ENCODE data around the gene CAPZB. TPM values are rescaled to one million over a fixed set of nuclear protein-coding genes. Genes with fewer than 3 reads are reported as not detected.

Gene CAPZB
- total RNA-seq, 2 donors from 2014 or later = 336 to 373 TPM

DNA sequence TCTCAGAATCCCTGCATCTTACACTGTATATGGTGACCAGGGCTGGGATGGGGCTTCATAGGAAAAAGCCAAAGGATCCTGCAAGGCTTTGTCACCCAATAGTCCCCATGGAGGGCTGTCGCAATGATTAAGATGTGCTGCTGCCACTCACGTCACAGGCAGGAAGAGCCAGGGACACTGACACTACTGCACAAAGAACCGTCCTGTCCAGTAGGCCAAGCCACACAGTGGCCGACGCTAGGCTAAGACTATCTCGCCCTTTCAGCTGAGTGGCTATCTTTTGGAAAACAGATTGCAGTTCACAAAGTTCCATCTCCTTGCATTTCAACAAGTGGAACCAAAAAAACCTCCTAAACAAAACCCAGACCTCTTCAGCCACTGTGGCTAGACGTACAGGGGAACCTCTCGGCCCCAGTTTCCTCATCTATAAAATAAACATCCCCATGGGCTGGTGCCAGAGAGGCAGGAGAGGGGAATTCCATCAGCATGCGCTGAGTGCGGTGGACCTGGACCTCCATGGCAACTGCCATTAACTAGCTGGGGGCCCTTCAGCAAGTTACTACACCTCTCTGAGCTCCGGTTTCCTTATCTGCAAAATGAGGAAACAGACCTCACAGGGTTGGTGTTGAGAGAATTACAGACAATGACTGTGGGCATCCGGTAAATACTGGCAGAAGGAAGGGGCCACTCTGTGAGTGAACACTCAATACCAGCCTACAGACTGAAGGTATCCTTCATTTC is 8.7 kb downstream of the CAPZB start:
- Mint-ChIP-seq H3K27me3 (ENCODE audit: low read depth) (no peaks in the 10 kb centered on the region), H3K9me3 (no peaks in the 10 kb centered on the region), H3K4me3 (peak overlapping the region; percentile 82 to 85), H3K27ac (peak overlapping the region; percentile 99), H3K36me3 (ENCODE audit: insufficient read depth in 2 of 2) (no peaks in the 10 kb centered on the region), H3K4me1 (ENCODE audit: low read depth) (peaks cover 90% of the 10 kb centered on the region)
- ATAC-seq (replicated peaks in 1 of 2) (peak; percentile 75 to 82), DNase-seq (peak; percentile 29 to 41)

DNA sequence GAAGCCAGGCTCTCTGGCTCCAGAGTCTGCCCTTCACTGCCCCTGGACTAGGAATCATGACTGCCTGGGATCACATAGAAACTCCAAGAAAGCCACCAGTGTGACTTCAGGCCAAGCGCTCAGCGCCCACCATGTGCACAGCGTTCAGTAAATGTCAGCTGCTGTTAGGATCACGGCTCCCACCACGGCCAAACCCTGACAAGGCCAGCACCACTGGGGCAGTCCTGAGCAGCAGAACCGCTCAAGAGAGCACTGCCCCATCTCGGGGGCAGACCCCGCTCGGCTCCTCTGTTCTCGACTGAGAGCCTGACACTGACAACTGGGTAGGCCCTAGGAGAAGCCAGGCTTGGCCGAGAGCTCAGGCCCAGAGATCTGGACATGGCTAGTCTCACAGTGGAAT is 10.0 kb downstream of the CAPZB start:
- ATAC-seq (replicated peaks in 1 of 2) = no peak
- DNase-seq = no peak
- H3K4me3 Mint-ChIP-seq = no peak overlapping the region
- H3K27me3 Mint-ChIP-seq (ENCODE audit: low read depth) = no peaks in the 10 kb centered on the region
- H3K4me1 Mint-ChIP-seq (ENCODE audit: low read depth) = peaks cover 90% of the 10 kb centered on the region
- peak overlapping the region; percentile 99 for H3K27ac Mint-ChIP-seq
- H3K9me3 Mint-ChIP-seq = no peaks in the 10 kb centered on the region
- peaks cover 0 to 2% of the 10 kb centered on the region in 2 donors for H3K36me3 Mint-ChIP-seq (ENCODE audit: insufficient read depth in 2 of 2)

DNA sequence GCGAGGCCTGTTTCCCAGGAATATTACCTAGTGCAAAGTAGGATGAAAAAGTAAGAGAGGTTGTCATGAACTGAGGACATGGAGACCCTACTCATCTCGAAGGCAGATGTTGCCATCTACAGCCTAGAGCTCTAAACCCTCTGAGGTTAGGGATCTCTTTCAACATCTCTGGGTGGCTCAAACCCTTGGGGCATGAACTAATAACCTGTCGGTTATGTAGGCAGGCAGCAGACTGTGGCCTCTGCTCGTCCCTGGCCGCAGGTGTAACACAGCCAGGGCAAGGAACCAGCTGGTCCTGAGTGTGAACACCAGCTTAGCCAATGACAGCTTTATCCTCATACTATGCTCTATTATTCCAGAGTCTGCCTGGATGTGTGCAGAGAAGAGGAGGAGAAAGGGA is 13.2 kb downstream of the CAPZB start:
- H3K4me3 Mint-ChIP-seq = peak overlapping the region in 1 of 2 donors; percentile 33
- peaks cover 0 to 5% of the 10 kb centered on the region in 2 donors for H3K36me3 Mint-ChIP-seq (ENCODE audit: insufficient read depth in 2 of 2)
- H3K27me3 Mint-ChIP-seq (ENCODE audit: low read depth) = no peaks in the 10 kb centered on the region
- no peak for ATAC-seq (replicated peaks in 1 of 2)
- DNase-seq = no peak
- H3K9me3 Mint-ChIP-seq = no peaks in the 10 kb centered on the region
- peaks cover 90% of the 10 kb centered on the region for H3K4me1 Mint-ChIP-seq (ENCODE audit: low read depth)
- peak overlapping the region; percentile 45 for H3K27ac Mint-ChIP-seq

DNA sequence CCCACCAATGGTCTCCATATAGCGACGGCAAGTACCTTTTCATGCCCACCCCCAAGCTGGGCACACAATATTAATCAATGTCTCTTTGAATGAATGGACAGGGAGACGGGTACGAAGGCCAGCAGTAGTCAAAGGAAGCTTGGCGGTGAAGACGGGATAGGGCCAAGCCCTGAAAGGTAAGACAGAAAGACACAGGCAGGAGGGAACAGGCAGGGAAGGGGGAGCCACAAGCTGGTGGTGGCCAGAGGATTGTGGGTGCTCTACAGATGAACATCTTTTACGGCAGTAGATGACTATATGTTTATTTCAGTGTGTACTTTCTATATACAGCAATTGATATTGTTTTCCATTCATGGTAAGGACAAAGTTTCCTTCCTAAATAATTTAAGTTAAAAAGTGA is 16.3 kb downstream of the CAPZB start:
- peak overlapping the region; percentile 80 for H3K4me3 Mint-ChIP-seq
- peaks cover 90% of the 10 kb centered on the region for H3K4me1 Mint-ChIP-seq (ENCODE audit: low read depth)
- H3K27ac Mint-ChIP-seq = peak overlapping the region; percentile 93
- H3K9me3 Mint-ChIP-seq = peaks cover 0 to 2% of the 10 kb centered on the region in 2 donors
- no peaks in the 10 kb centered on the region for H3K27me3 Mint-ChIP-seq (ENCODE audit: low read depth)
- DNase-seq (no peak), ATAC-seq (replicated peaks in 1 of 2) (peak; percentile 42 to 58)
- peaks cover 0 to 13% of the 10 kb centered on the region in 2 donors for H3K36me3 Mint-ChIP-seq (ENCODE audit: insufficient read depth in 2 of 2)

DNA sequence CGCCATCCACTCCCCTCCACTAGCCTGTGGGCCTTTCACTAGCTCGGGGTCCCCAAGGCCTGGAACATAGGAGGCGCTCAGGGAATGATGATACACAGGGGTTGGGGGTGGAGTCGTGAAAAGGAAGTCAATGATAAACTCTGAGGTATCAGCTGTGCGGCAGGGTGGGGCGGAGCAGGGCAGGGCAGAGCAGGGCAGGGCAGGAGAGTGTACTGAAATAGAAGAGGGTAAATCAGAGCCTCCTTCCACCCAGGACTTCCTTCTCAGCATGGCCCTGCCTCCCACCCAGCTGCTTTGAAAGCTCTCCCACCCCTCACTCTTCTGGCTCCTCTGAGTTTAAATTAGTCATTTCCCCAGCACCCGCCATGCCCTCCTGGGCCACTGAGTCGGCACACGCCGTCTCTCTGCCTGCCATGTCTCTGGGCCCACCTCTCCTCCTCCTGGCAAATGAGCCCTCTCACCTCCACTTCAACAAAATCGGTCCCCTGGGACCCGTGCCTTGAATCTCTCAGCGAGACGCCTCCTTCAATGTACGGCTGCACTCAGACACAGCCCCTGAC is 16.9 kb downstream of the CAPZB start:
- H3K27ac Mint-ChIP-seq = peak overlapping the region; percentile 93
- peaks cover 0 to 17% of the 10 kb centered on the region in 2 donors for H3K36me3 Mint-ChIP-seq (ENCODE audit: insufficient read depth in 2 of 2)
- DNase-seq (peak; percentile 57 to 68), ATAC-seq (replicated peaks in 1 of 2) (peak; percentile 72 to 83)
- H3K9me3 Mint-ChIP-seq = peaks cover 0 to 2% of the 10 kb centered on the region in 2 donors
- peaks cover 95% of the 10 kb centered on the region for H3K4me1 Mint-ChIP-seq (ENCODE audit: low read depth)
- no peaks in the 10 kb centered on the region for H3K27me3 Mint-ChIP-seq (ENCODE audit: low read depth)
- H3K4me3 Mint-ChIP-seq = peak overlapping the region; percentile 80

DNA sequence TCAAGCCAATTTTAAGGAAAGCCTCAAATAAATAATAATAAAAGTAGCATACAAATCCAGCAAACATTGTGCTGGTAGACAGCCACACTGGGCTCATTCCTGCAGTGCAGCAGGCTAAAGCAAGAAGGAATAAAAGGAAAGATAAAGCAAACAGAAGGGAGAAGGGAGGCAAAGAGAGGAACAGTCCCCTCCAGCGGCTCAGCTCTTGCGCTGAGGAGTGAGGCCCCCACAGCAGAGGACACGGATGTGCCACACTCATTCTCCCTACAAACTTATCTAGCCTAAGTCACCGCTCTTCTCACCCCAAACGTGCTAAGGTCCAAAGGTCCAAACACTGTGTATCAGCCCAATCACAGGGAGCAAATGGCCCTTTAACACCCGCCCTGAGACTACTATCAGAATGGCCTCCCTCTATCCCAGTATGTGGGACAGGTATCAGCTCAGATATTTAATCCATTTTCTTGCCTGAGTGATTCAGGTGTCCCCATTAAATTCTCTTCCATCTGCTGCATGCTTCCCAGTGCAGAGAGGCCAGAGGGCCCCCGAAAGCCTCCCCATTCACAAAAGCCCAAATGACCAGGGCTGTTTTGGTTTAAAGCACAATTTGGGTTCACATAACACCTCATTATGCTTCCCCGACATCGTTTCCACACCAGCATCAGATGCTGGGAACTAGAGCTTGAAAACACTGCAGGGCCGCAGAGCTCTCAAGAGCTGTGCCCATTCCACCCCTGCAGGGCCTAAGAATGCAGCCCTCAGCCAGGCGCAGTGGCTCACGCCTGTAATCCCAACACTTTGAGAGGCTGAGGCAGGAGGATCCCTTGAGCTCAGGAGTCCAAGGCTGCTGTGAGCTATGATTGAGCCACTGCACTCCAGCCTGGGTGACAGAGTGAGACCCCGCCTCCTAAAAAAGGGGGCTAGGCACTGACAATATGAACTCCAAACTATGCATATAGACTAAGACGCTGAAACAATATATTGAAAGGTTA is 17.8 kb downstream of the CAPZB start:
- DNase-seq (no peak), ATAC-seq (replicated peaks in 1 of 2) (no peak)
- Mint-ChIP-seq H3K9me3 (peaks cover 0 to 2% of the 10 kb centered on the region in 2 donors), H3K27me3 (ENCODE audit: low read depth) (no peaks in the 10 kb centered on the region), H3K27ac (peak overlapping the region; percentile 93), H3K4me1 (ENCODE audit: low read depth) (peaks cover 99% of the 10 kb centered on the region), H3K4me3 (no peak overlapping the region), H3K36me3 (ENCODE audit: insufficient read depth in 2 of 2) (peaks cover 0 to 18% of the 10 kb centered on the region in 2 donors)

DNA sequence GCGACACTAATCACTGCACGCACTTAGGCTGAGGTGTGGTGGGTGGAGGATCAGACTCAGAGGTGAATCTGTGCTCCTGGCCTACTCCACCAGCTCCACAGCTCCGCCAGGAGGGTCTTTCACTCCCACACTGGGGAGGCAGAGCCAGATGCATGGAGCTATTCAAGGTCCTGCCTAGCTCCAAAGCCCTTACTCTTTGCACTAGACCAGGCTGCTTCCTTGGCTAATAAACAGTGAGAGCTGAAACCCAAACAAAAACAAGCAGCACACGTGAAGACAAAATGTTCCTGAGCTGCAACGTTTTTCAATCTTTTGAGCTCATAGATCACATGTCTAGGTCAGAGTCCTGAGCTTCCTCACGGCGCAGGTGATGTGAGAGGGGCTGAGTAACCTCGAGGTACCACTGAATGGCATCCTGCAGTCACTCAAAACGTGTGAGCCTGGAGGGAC is 19.2 kb downstream of the CAPZB start:
- no peaks in the 10 kb centered on the region for H3K27me3 Mint-ChIP-seq (ENCODE audit: low read depth)
- H3K4me3 Mint-ChIP-seq = peak overlapping the region in 1 of 2 donors; percentile 7
- H3K4me1 Mint-ChIP-seq (ENCODE audit: low read depth) = peaks cover 95% of the 10 kb centered on the region
- ATAC-seq (replicated peaks in 1 of 2) (no peak), DNase-seq (no peak)
- H3K9me3 Mint-ChIP-seq = peaks cover 0 to 2% of the 10 kb centered on the region in 2 donors
- H3K36me3 Mint-ChIP-seq (ENCODE audit: insufficient read depth in 2 of 2) = peaks cover 0 to 18% of the 10 kb centered on the region in 2 donors
- peak overlapping the region; percentile 58 for H3K27ac Mint-ChIP-seq

DNA sequence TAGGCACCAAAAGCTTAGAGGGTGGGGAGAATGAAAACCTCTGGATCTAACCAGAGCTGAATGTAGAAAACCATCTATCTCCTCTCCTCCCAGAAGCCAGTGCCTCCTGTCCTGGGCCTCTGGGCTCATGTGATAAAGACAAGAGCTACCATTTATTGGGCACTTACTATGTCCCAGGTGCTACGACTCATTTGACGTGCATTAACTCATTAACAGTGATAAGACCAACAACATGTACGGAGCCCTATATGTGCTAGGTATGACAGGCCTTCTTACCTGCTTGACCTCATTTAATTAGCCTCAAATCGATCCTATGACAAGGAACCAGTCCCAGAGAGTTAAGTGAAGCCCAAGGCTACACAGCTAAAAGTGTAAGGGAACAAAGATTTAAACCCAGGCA is 19.7 kb downstream of the CAPZB start:
- Mint-ChIP-seq H3K9me3 (peaks cover 0 to 2% of the 10 kb centered on the region in 2 donors), H3K27ac (no peak overlapping the region), H3K36me3 (ENCODE audit: insufficient read depth in 2 of 2) (peaks cover 0 to 18% of the 10 kb centered on the region in 2 donors), H3K27me3 (ENCODE audit: low read depth) (no peaks in the 10 kb centered on the region), H3K4me1 (ENCODE audit: low read depth) (peaks cover 95% of the 10 kb centered on the region), H3K4me3 (no peak overlapping the region)
- DNase-seq (no peak), ATAC-seq (replicated peaks in 1 of 2) (no peak)

GRCh38 chr1:19465123-19465522 is 20.2 kb downstream of the CAPZB start:
- peaks cover 0 to 15% of the 10 kb centered on the region in 2 donors for H3K36me3 Mint-ChIP-seq (ENCODE audit: insufficient read depth in 2 of 2)
- H3K4me3 Mint-ChIP-seq = peak overlapping the region in 1 of 2 donors; percentile 46
- DNase-seq = no peak

DNA sequence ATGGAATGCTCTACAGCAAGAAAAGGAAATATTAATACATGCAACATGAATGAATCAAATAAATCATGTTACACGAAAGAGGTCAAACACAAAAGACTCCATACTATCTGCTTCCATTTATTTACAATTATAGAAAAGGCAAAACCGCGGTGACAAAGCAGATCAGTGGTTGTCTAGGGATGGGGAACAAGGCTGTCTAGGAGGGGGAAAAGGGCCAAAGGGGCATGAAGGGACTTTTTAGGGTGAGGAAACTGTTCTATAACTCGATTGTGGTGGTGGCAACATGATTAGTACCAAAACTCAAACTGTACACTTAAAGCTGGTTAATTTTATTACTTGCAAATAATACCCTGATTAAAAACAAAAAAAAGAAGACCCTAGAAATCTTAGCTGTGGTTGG is 20.6 kb downstream of the CAPZB start:
- H3K27me3 Mint-ChIP-seq (ENCODE audit: low read depth) = no peaks in the 10 kb centered on the region
- H3K9me3 Mint-ChIP-seq = peaks cover 0 to 2% of the 10 kb centered on the region in 2 donors
- peak overlapping the region; percentile 20 to 46 for H3K4me3 Mint-ChIP-seq
- DNase-seq = no peak
- peaks cover 95% of the 10 kb centered on the region for H3K4me1 Mint-ChIP-seq (ENCODE audit: low read depth)
- ATAC-seq (replicated peaks in 1 of 2) = no peak
- H3K27ac Mint-ChIP-seq = peak overlapping the region; percentile 88
- peaks cover 2 to 15% of the 10 kb centered on the region in 2 donors for H3K36me3 Mint-ChIP-seq (ENCODE audit: insufficient read depth in 2 of 2)

More at GRCh38 chr1:19465123-19465522, 20.2 kb downstream of the CAPZB start:
- Mint-ChIP-seq H3K9me3 (peaks cover 0 to 2% of the 10 kb centered on the region in 2 donors), H3K27me3 (ENCODE audit: low read depth) (no peaks in the 10 kb centered on the region), H3K4me1 (ENCODE audit: low read depth) (peaks cover 95% of the 10 kb centered on the region), H3K27ac (peak overlapping the region; percentile 88)
- no peak for ATAC-seq (replicated peaks in 1 of 2)

GRCh38 chr1:19463504-19463803 is 21.9 kb downstream of the CAPZB start:
- DNase-seq (no peak), ATAC-seq (replicated peaks in 1 of 2) (no peak)
- H3K27ac Mint-ChIP-seq = peak overlapping the region; percentile 95
- peaks cover 3 to 16% of the 10 kb centered on the region in 2 donors for H3K36me3 Mint-ChIP-seq (ENCODE audit: insufficient read depth in 2 of 2)
- peak overlapping the region; percentile 81 to 94 for H3K4me3 Mint-ChIP-seq
- no peaks in the 10 kb centered on the region for H3K27me3 Mint-ChIP-seq (ENCODE audit: low read depth)
- H3K9me3 Mint-ChIP-seq = peaks cover 0 to 2% of the 10 kb centered on the region in 2 donors
- peaks cover 95% of the 10 kb centered on the region for H3K4me1 Mint-ChIP-seq (ENCODE audit: low read depth)

DNA sequence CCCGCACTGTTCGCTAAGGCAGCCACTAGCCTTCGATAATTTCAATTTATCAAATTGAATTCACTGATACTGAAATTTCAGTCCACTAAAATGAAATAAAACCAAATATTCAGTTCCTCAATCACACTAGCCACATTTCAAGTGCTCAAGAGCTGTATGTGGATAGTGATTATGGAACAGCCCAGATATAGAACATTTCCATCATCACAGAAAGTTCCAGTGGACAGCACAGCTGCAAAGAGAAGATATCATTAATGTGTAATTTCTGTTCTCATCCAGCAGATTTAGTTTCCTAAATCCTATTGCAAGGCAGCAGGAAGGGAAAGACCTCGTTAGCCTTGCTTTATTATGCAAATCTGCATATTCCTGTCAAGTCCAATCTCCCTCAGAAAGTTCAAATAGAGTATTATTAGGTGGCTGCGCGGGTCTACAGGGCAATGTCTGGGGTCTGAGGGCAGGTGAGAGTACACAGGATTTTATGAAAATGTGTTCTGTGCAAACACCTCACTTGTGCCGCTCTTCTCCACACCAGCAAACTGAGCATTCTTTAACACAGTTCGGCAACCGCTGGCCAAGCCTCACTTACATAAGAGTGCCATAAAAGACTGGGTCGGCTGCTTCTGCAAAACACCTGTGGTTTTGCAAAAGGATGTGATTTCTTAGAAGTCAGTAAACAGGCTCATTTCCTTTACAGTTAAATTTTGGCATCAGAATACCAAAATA is 22.4 kb downstream of the CAPZB start:
- peaks cover 0 to 2% of the 10 kb centered on the region in 2 donors for H3K9me3 Mint-ChIP-seq
- H3K27ac Mint-ChIP-seq = peak overlapping the region; percentile 95

More for the DNA sequence above, 22.4 kb downstream of the CAPZB start:
- no peaks in the 10 kb centered on the region for H3K27me3 Mint-ChIP-seq (ENCODE audit: low read depth)
- H3K4me1 Mint-ChIP-seq (ENCODE audit: low read depth) = peaks cover 92% of the 10 kb centered on the region
- peaks cover 3 to 16% of the 10 kb centered on the region in 2 donors for H3K36me3 Mint-ChIP-seq (ENCODE audit: insufficient read depth in 2 of 2)
- peak; percentile 59 to 63 for DNase-seq
- ATAC-seq (replicated peaks in 1 of 2) = peak; percentile 61 to 63
- H3K4me3 Mint-ChIP-seq = peak overlapping the region; percentile 81 to 94
